NCI-H524 (cell line): ENCODE results near the gene POFUT2.
A peak's percentile ranks its signal among the peaks of the same experiment; 100 is the strongest.

ENCODE experiments used
- DNase-seq, 2 experiments: peaks; one replicate each; lab custom pipeline; 2025; lab: John Stamatoyannopoulos, UW

The POFUT2 gene

GRCh38 chr21:45283035-45283610 is 4.6 kb downstream of the POFUT2 start:
- DNase-seq: no peak

- DNase-seq: no peak
Observed at GRCh38 chr21:45282283-45283034, 5.2 kb downstream of the POFUT2 start.

- DNase-seq: peak in 1 of 2 experiments; percentile 44
Observed at GRCh38 chr21:45281411-45282282, 6.0 kb downstream of the POFUT2 start.

GRCh38 chr21:45280969-45281368 is 6.7 kb downstream of the POFUT2 start:
- DNase-seq: no peak

GRCh38 chr21:45280178-45280821 is 7.4 kb downstream of the POFUT2 start:
- DNase-seq: no peak

- no peak for DNase-seq
Observed at GRCh38 chr21:45279446-45280177, 8.1 kb downstream of the POFUT2 start.

DNA sequence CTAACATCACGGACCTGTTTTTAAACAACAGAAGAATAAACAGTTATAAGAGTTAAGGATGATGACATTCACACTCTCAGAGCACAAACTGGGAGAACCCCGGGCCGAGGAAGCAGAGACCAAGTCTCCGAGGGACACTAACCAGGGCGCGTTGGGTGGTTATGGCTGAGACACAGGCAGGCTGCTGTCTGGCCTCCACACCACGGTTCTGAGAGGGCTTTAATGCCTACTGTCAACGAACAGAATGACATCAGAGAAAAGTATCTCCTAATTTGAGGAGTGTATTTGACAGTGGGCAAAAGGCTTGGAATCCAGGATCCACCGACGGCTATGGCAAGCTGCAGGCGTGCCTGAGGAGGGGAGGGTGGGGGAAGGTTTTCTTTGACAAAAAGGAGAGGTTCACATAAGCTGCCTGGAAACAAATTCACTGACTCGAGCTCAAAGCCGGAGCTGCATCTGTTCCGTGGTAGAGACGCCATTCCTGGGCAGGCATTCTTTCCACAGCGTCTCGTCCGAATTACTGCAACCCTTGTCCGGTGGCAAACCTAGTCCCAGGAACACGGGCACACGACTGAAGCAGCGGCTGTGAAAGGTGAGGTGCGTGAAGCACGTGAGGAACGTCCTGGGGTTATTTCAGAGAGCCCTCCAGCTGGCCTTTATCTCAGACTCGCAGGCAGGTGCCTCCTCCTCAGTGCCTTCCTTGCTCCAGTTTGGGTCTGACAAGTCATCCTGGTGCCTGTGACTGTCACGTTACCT is 9.4 kb downstream of the POFUT2 start:
- no peak for DNase-seq

GRCh38 chr21:45277101-45278045 is 10.3 kb downstream of the POFUT2 start:
- DNase-seq: no peak

DNA sequence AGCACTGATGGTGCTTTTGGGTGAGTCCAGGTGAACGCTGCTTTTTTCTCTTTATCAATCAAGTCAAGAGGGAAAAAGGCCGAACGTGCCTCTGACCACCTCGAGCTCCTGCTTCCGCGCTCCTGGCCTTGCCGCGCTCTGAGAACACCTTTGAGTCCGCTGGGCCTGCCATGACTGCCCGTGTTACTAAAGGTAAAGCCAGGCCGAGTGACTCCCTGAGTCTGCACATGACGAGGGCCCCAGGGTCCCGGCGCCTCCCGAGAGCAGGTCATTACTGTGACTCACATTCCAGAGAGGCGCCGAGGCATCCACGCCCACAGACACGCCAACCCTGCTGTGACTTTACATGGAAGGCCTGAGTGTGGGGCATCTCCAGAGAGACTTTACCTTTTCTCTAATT is 11.1 kb downstream of the POFUT2 start:
- no peak for DNase-seq

DNA sequence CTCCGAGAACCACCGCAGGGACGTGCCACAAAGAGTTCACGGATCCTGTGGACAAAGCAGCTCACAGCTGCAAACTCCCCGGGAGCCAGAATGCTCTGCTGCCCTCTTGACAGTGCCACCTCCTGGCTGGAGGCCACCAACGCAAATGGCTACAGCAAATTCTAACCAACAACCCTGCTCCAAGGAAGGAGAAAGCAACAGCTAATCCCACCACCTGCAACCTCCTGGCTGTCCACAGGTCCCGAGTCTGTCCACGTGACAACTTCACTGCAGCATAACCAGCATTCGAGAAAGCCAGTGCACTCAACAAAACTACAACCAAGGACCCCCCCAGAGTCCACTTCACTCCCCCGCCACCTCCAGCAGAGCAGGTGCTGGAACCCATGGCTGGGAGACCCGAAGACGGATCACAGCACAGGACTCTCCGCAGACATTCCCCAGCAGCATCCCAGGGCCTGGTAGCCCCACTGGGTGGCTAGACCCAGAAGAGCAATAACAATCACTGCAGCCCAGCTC is 17.3 kb downstream of the POFUT2 start:
- DNase-seq: no peak

- DNase-seq: no peak
Observed at GRCh38 chr21:45269861-45270260, 17.8 kb downstream of the POFUT2 start.

DNA sequence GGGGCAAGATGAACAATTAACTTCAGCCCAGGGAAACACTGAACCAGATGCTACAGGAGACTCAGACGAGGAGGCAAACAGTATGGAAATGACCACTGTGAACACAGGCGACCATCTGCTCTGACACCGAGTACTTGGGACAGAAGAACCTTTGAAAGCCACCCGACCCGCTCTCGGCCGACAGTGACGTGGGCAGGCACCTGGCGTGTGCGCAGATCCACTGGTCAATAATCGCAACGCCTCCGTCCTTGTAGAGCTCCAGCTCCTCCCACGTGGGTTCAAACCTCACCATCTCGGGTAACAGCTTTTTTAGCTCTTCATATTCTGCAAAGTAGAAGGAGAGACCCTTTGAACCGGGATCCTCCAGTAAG is 20.3 kb downstream of the POFUT2 start:
- DNase-seq: no peak

GRCh38 chr21:45266518-45267389 is 20.9 kb downstream of the POFUT2 start:
- no peak for DNase-seq

GRCh38 chr21:45265721-45266517 is 21.8 kb downstream of the POFUT2 start:
- no peak for DNase-seq

DNA sequence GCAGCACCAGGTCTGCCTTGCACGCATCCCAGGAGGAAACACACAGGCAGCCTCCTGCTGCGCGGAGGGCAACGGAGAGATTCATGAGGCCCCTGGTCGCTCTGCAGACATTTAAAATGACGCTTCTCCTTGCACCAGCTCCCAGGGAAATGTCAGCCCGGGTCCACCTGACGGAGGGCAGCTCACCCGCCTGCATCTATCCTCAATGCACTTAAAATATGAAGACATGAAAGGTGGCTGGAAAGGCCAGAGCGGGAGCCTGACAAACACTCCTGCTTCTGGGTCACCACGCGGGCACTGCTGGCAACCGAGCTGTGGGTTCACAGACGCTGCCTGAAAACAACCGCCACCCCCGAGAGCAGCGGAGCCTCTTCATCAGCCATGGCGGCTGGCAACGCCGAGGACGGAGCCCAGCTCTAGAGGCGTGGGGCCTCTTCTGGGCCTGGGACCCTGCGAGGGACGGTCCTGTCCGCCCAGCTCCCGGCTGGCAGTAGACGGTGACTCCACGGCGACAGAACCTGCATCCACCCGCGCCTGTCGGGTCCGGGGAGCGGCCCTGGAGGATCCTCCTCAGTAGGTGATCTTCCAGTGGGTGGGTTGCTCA is 22.7 kb downstream of the POFUT2 start:
- DNase-seq: no peak

GRCh38 chr21:45264146-45264911 is 23.4 kb downstream of the POFUT2 start:
- DNase-seq: no peak

- no peak for DNase-seq
Observed at GRCh38 chr21:45263534-45263933, 24.2 kb downstream of the POFUT2 start.
